Measurements from ENCODE around the gene ARL5C. TPM values are rescaled to one million over a fixed set of nuclear protein-coding genes. Genes with fewer than 3 reads are reported as not detected.

Gene ARL5C
- total RNA-seq, 1 experiment from 2014 or later: not detected

DNA sequence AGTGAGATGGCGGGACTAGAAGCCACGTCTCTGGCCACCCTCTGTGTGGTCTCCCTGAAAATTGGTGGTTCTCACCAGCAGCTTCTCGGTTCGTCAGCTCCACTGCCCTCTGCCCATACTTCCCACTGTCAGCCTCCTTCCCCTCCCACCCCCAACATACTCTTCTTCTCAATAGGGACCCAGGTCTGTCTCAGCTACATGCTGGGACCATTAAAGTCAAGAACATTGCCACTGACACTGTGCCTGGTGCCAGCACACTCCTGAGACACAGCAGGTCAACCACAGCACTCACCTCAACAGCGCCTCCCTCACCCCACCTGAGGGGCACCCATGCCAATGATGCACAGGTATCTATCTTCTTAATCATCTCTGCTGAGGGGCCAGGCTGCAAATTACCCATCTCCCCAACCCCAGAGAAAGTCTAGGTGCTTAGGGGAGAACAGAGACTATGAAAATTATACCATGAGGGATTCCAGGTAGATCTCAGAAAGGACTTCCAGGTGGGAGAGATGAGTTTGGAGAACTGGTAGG is 15.8 kb downstream of the ARL5C start:
- peaks cover 4% of the 10 kb centered on the region for H3K4me1 ChIP-seq
- no peaks in the 10 kb centered on the region for H3K36me3 ChIP-seq (ENCODE audit: control insufficient read depth, insufficient read depth, low read length)
- H3K9me3 Mint-ChIP-seq (ENCODE audit: unreplicated experiment): no peaks in the 10 kb centered on the region
- intact Hi-C loops (cut with micrococcal nuclease; ENCODE audit: unreplicated experiment): loop anchor here (5.0 kb wide), 2 partner anchors 183 to 398 kb away; partner anchors contain the start of genes FBXO47 and PSMB3
- peak overlapping the region; percentile 38 for H3K4me3 Mint-ChIP-seq (ENCODE audit: unreplicated experiment)
- BruUV-seq (replicated peaks): no TSS peak
- H3K27ac Mint-ChIP-seq (ENCODE audit: unreplicated experiment): no peak overlapping the region
- TF ChIP-seq, protein P1, sequence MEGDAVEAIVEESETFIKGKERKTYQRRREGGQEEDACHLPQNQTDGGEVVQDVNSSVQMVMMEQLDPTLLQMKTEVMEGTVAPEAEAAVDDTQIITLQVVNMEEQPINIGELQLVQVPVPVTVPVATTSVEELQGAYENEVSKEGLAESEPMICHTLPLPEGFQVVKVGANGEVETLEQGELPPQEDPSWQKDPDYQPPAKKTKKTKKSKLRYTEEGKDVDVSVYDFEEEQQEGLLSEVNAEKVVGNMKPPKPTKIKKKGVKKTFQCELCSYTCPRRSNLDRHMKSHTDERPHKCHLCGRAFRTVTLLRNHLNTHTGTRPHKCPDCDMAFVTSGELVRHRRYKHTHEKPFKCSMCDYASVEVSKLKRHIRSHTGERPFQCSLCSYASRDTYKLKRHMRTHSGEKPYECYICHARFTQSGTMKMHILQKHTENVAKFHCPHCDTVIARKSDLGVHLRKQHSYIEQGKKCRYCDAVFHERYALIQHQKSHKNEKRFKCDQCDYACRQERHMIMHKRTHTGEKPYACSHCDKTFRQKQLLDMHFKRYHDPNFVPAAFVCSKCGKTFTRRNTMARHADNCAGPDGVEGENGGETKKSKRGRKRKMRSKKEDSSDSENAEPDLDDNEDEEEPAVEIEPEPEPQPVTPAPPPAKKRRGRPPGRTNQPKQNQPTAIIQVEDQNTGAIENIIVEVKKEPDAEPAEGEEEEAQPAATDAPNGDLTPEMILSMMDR (IDR thresholded peaks at IDR 0.05; ENCODE audit: insufficient read depth in 1 of 2, low read depth in 1 of 2, low read length in 1 of 2, severe bottlenecking in 1 of 2, unreplicated experiment in 1 of 2): no peak
- peaks cover 10% of the 10 kb centered on the region for H3K27me3 Mint-ChIP-seq (ENCODE audit: insufficient read depth, unreplicated experiment)
- peaks cover 27% of the 10 kb centered on the region for H3K36me3 Mint-ChIP-seq (ENCODE audit: insufficient read depth, unreplicated experiment)
- CTCF ChIA-PET: interaction anchor here (4.7 kb wide), 1 partner anchor 167 kb away, joined by 162 read pairs; no protein-coding TSS in a partner anchor
- DNase-seq: no peak
- H3K9me3 ChIP-seq: no peaks in the 10 kb centered on the region
- POLR2A ChIA-PET: no interaction called here
- no peak overlapping the region for H3K4me3 ChIP-seq (ENCODE audit: low read depth, low read length)
- peaks cover 5% of the 10 kb centered on the region; the same call in 1 of the 2 replicates for H3K27me3 ChIP-seq (replicated peaks; ENCODE audit: control insufficient read depth, insufficient read depth, low read length)
- peaks cover 28% of the 10 kb centered on the region for H3K4me1 Mint-ChIP-seq (ENCODE audit: low read depth, unreplicated experiment)

DNA sequence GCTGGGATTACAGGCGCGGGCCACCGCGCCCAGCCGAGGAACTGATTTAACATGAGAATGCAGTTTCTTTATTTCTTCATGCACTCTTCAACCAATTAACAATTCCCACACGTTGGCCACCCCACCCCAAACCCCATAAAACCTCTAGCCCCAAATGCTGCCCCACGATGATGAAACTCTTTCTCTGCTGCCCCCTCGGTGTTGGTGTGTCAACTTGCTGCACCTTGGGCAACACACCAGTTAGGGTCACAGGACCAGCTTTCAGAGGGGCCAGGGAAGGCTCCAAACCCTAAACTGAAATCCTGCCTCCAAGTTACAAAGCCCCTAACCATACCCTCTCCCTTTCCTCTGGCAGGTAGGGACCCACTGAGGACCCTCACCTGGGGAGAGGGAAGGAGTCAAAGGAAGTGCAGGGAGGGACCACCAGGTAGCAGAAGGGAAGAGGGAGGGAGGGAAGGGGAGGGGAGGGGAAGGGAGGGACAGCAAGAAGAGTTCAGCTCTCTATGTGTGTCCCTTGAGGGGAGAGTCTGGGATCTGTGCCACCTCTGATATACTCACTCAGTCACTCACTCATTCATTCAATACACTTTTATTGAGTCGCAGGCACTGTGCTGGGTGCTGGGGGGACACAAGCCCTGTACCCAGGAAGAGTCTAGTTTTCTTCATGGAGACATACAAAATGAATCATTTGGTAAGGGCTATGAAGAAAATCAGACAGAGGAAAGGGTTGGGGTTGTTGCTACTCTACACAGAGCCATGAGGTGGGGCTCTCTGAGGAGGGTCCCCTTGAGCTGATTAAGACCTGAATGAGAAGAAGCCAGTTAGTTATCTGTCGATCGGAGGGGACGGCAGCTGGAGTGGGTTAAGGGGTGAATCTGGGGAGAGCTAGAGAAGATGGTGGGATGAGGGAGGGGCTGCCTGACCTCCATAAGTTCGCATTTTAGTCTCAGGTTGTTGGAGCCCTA is 18.5 kb downstream of the ARL5C start:
- no peak for DNase-seq
- Histone ChIP-seq H3K9me3 (no peaks in the 10 kb centered on the region), H3K4me3 (ENCODE audit: low read depth, low read length) (no peak overlapping the region), H3K4me1 (peaks cover 4% of the 10 kb centered on the region), H3K36me3 (ENCODE audit: control insufficient read depth, insufficient read depth, low read length) (no peaks in the 10 kb centered on the region), H3K27me3 (replicated peaks; ENCODE audit: control insufficient read depth, insufficient read depth, low read length) (peaks cover 5% of the 10 kb centered on the region; the same call in 1 of the 2 replicates)
- POLR2A ChIA-PET: no interaction called here
- TF ChIP-seq, protein P1 (IDR thresholded peaks at IDR 0.05; ENCODE audit: insufficient read depth in 1 of 2, low read depth in 1 of 2, low read length in 1 of 2, severe bottlenecking in 1 of 2, unreplicated experiment in 1 of 2): no peak
- no TSS peak for BruUV-seq (replicated peaks)
- peaks cover 8% of the 10 kb centered on the region for H3K4me1 Mint-ChIP-seq (ENCODE audit: low read depth, unreplicated experiment)
- peaks cover under 1% of the 10 kb centered on the region for H3K36me3 Mint-ChIP-seq (ENCODE audit: insufficient read depth, unreplicated experiment)
- CTCF ChIA-PET: interaction anchor here (1.2 kb wide), 1 partner anchor 164 kb away, joined by 3 read pairs; no protein-coding TSS in a partner anchor
- H3K9me3 Mint-ChIP-seq (ENCODE audit: unreplicated experiment): no peaks in the 10 kb centered on the region
- peaks cover 7% of the 10 kb centered on the region for H3K27me3 Mint-ChIP-seq (ENCODE audit: insufficient read depth, unreplicated experiment)
- intact Hi-C loops (cut with micrococcal nuclease; ENCODE audit: unreplicated experiment): no loop called here
- H3K4me3 Mint-ChIP-seq (ENCODE audit: unreplicated experiment): no peak overlapping the region
- no peak overlapping the region for H3K27ac Mint-ChIP-seq (ENCODE audit: unreplicated experiment)

DNA sequence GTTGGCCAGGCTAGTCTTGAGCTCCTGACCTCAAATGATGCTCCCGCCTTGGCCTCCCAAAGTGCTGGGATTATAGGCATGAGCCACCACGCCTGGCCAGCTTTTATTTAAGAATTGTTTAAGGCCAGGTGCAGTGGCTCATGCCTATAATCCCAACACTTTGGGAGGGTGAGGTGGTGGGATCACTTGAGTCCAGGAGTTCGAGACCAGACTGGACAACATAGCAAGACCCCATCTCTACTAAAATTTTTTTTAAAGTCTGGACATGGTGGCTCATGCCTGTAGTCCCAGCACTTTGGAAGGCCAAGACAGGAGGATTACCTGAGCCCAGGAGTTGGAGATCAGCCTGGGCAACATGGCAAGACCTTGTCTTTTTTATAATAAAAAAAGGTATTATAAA is 19.7 kb downstream of the ARL5C start:
- intact Hi-C loops (cut with micrococcal nuclease; ENCODE audit: unreplicated experiment): no loop called here
- Mint-ChIP-seq H3K36me3 (ENCODE audit: insufficient read depth, unreplicated experiment) (no peaks in the 10 kb centered on the region), H3K27ac (ENCODE audit: unreplicated experiment) (no peak overlapping the region), H3K4me3 (ENCODE audit: unreplicated experiment) (no peak overlapping the region), H3K27me3 (ENCODE audit: insufficient read depth, unreplicated experiment) (peaks cover 7% of the 10 kb centered on the region), H3K4me1 (ENCODE audit: low read depth, unreplicated experiment) (no peaks in the 10 kb centered on the region), H3K9me3 (ENCODE audit: unreplicated experiment) (no peaks in the 10 kb centered on the region)
- TF ChIP-seq, protein P1 (IDR thresholded peaks at IDR 0.05; ENCODE audit: insufficient read depth in 1 of 2, low read depth in 1 of 2, low read length in 1 of 2, severe bottlenecking in 1 of 2, unreplicated experiment in 1 of 2): no peak
- ChIA-PET POLR2A (no interaction called here), CTCF (no interaction called here)
- Histone ChIP-seq H3K36me3 (ENCODE audit: control insufficient read depth, insufficient read depth, low read length) (no peaks in the 10 kb centered on the region), H3K4me3 (ENCODE audit: low read depth, low read length) (no peak overlapping the region), H3K4me1 (no peaks in the 10 kb centered on the region), H3K27me3 (replicated peaks; ENCODE audit: control insufficient read depth, insufficient read depth, low read length) (peaks cover 5% of the 10 kb centered on the region; the same call in 1 of the 2 replicates), H3K9me3 (no peaks in the 10 kb centered on the region)
- BruUV-seq (replicated peaks): no TSS peak
- DNase-seq: no peak

Data from Caco-2 (cell line).